Measurements from ENCODE around the gene ACSS1.

ACSS1 gene

DNA sequence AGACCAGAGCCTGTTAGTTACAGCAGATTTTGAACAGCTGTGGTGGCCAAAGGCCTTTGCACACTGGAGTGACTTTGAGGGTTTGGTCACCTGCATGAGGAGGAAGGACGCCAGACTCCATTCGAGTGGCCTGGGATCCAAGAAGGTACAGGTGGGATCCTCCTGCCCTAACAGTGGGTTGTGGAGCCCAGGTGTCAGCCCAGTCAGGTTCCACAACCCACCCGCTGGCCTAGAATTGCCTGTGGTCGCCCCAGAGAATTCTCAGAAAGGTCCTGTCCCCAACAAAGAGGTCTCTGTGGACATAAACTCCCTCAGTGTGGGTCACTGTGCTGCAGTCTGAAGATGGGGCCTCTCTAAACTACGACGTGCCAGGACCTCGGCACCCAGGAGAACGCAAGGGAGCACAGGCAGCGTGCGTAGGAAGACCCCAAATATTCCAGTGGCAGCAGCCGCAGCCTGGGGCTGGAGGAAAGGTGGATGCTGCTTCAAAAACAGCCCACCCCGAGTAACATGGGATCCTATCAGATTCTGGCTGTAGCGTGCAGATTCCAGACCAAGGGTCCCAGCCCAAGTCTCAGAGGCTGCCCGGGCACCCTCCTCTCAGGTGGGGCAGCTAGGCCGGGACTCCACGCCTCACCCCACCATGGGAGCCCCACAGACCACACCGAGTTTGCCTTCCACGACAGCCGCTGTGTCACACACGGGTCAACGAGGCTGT is 16.0 kb downstream of the ACSS1 start:
- no peak for DNase-seq (ENCODE audit: low read depth)
- TF ChIP-seq, protein P1, sequence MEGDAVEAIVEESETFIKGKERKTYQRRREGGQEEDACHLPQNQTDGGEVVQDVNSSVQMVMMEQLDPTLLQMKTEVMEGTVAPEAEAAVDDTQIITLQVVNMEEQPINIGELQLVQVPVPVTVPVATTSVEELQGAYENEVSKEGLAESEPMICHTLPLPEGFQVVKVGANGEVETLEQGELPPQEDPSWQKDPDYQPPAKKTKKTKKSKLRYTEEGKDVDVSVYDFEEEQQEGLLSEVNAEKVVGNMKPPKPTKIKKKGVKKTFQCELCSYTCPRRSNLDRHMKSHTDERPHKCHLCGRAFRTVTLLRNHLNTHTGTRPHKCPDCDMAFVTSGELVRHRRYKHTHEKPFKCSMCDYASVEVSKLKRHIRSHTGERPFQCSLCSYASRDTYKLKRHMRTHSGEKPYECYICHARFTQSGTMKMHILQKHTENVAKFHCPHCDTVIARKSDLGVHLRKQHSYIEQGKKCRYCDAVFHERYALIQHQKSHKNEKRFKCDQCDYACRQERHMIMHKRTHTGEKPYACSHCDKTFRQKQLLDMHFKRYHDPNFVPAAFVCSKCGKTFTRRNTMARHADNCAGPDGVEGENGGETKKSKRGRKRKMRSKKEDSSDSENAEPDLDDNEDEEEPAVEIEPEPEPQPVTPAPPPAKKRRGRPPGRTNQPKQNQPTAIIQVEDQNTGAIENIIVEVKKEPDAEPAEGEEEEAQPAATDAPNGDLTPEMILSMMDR (IDR thresholded peaks at IDR 0.05; ENCODE audit: insufficient read depth, low read depth, low read length, missing control alignments), result no peak
- no peak overlapping the region for H3K4me3 ChIP-seq (ENCODE audit: low read depth, low read length)

DNA sequence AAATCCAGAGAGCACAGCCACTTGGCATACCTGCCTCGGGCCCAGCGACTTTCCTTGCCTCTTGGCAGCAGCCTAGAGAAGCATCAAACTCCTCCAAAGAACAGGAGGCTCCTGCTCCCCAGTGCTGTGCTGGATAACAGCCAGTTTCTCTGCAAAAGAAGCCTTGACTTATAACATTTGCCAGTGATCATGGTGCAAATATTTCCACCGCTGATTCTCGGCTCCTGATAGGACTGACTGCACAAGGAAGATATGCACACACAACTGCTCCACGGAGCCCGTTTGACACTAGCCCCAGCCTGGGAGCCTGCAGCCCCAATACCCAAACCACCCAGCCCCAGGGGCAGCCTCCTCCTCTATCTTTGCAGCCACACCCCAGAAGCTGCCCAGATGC is 17.5 kb downstream of the ACSS1 start:
- TF ChIP-seq, protein P1 (IDR thresholded peaks at IDR 0.05; ENCODE audit: insufficient read depth, low read depth, low read length, missing control alignments), result no peak
- DNase-seq (ENCODE audit: low read depth), result no peak
- no peak overlapping the region for H3K4me3 ChIP-seq (ENCODE audit: low read depth, low read length)

DNA sequence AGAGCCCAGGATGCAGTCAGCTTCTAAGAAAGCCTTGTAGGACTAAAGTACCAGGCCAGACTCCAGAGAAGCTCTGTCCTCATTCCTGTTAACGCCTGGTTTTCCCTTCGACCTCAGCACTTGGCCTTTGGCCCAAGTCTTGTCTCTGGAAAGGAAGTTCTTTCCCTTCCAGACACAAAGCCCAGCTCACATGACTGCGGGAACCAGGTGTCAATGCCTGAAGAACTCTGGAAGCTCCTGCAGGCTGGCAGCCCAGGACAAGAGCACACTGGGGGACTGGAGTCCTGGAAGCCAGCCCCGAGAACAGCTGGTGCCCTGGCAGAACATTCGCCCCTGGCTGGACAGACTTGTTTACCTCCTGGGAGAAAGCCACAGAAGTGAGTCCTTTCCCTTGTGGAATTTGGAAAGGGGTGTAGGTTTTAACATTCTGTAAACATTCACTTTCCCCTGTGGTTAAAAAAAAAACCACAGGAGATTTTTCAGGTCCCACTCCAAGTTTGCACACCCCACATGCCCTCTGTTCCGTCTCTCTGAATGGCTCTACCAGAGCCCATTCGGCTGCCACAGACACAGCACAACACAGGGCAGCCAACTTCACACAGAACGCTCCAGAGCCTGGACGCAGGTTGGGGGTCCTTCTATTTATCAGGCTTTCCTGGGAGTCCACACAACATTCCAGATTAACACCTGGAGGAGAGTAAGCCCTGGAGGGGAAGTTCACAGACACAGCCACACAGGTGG is 18.1 kb downstream of the ACSS1 start:
- TF ChIP-seq, protein P1 (IDR thresholded peaks at IDR 0.05; ENCODE audit: insufficient read depth, low read depth, low read length, missing control alignments), result no peak
- DNase-seq (ENCODE audit: low read depth), result no peak

DNA sequence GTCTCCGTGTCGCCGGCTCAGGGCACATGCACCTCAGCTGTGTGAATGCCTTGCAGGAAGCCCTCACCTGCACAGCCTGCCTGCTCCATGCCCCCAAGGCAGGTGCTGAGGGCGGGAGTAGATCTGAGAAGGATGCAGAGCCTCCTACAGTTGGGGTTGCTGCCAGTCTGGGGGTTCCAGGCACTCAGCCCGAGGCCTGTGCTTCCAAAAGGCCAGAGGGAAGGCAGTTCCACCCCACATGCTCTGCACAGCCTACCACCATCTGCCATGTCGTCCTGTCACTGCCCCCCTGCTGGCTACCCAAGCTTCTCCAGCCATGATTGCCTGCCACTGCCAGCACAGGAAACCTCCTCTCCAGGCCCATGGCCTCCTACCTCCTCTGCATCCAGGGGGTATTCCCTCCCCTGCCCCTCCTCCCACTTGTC is 19.3 kb downstream of the ACSS1 start:
- TF ChIP-seq, protein P1 (IDR thresholded peaks at IDR 0.05; ENCODE audit: insufficient read depth, low read depth, low read length, missing control alignments), result no peak

More for the DNA sequence above, 18.1 kb downstream of the ACSS1 start:
- H3K4me3 ChIP-seq (ENCODE audit: low read depth, low read length), result no peak overlapping the region

DNA sequence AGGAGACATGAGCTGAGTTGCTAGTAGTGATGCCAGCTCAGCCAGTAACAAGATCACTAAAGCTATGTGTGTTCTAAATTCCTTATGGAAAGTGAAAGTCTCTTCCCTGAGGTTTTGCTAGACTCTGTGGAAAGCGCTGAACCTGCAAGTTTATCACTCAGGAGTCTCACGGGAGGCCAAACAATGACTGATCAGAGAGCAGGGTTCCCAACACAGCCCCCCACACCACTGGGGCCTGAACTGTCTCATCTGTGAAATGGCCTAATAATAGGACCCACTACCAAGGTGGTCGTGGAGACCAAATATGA is 19.9 kb downstream of the ACSS1 start:
- DNase-seq (ENCODE audit: low read depth), result no peak
- TF ChIP-seq, protein P1 (IDR thresholded peaks at IDR 0.05; ENCODE audit: insufficient read depth, low read depth, low read length, missing control alignments), result no peak
- H3K4me3 ChIP-seq (ENCODE audit: low read depth, low read length), result no peak overlapping the region

More for the DNA sequence above, 19.3 kb downstream of the ACSS1 start:
- DNase-seq (ENCODE audit: low read depth), result no peak
- no peak overlapping the region for H3K4me3 ChIP-seq (ENCODE audit: low read depth, low read length)

DNA sequence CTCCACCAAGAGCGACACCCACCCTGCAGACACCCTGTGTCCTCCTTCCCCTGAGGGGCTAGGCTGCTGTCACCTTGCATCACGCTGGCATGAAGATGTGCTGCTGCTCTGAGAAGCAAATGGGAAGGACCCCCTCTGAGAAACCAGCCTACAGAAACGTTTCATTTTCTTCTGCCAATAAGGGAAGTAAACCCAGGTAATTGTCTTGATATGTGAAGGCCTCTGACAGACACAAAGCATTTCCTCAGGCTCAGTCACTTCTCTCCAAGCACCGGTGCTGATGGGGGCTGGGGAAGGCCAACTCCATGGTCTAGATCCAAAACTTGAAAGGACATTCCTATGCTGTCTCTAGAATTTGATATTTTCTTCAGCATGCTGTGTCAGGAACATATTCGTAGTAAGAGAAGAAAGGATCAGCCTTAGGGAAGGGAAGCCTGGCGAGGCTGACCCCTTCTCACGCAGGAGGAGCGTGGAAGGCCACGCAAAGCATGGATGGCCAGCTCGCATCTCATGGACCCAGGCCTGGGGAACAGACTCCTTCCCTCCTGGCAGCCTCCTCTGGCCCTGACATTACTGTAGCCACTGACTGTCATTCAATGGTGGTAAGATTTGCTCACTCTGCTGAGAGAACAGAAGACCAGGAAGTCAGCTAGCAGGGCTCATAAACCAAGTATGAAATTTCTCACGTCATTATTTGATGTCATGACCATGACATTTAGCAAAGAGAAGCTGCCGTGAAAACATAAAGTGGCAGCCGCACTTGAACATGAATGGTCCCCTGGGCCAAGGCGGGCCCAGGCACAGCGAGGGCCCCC is 20.4 kb downstream of the ACSS1 start:
- no peak for DNase-seq (ENCODE audit: low read depth)
- TF ChIP-seq, protein P1 (IDR thresholded peaks at IDR 0.05; ENCODE audit: insufficient read depth, low read depth, low read length, missing control alignments), result no peak
- no peak overlapping the region for H3K4me3 ChIP-seq (ENCODE audit: low read depth, low read length)

Data from GM12865 (cell line).